ENCODE results near the gene ENAH. TPM values are rescaled to one million over a fixed set of nuclear protein-coding genes. Genes with fewer than 3 reads are reported as not detected.
"Not testable (repeated sequence)": the region's sequence is repeated elsewhere in the genome, so short reads cannot be mapped to it uniquely, and the experiment has no call there.

Gene ENAH
- total and polyA plus RNA-seq, 2 experiments from 2014 or later: 46.4 to 124 TPM

GRCh38 chr1:225631021-225631663 lies 21.8 kb downstream of the ENAH start:
- DNase-seq (ENCODE audit: low read depth in 1 of 2, low spot score in 1 of 2): peak in 1 of 2 donors; percentile 52
- H3K27me3 ChIP-seq: no peaks in the 10 kb centered on the region
- H3K4me3 ChIP-seq: no peak overlapping the region
- no peaks in the 10 kb centered on the region for H3K9me3 ChIP-seq (ENCODE audit: low read depth)
- H3K36me3 ChIP-seq: no peaks in the 10 kb centered on the region
- H3K4me1 ChIP-seq (ENCODE audit: low read depth): peaks cover 35% of the 10 kb centered on the region
- H3K27ac ChIP-seq: peak overlapping the region; percentile 10
- TF ChIP-seq CTCF (IDR thresholded peaks at IDR 0.05; ENCODE audit: low read depth, low read length): no peak

GRCh38 chr1:225629483-225629882 lies 23.4 kb downstream of the ENAH start:
- no peaks in the 10 kb centered on the region for H3K9me3 ChIP-seq (ENCODE audit: low read depth)
- TF ChIP-seq CTCF (IDR thresholded peaks at IDR 0.05; ENCODE audit: low read depth, low read length): no peak
- no peaks in the 10 kb centered on the region for H3K27me3 ChIP-seq
- no peak overlapping the region for H3K4me3 ChIP-seq
- no peak for DNase-seq (ENCODE audit: low read depth in 1 of 2, low spot score in 1 of 2)
- peak overlapping the region; percentile 96 for H3K27ac ChIP-seq
- no peaks in the 10 kb centered on the region for H3K36me3 ChIP-seq
- peaks cover 51% of the 10 kb centered on the region for H3K4me1 ChIP-seq (ENCODE audit: low read depth)

GRCh38 chr1:225628794-225629193 lies 24.1 kb downstream of the ENAH start:
- Histone ChIP-seq H3K4me1 (ENCODE audit: low read depth) (peaks cover 51% of the 10 kb centered on the region), H3K27ac (peak overlapping the region; percentile 96)
- not testable (repeated sequence) for H3K36me3 ChIP-seq; H3K4me3 ChIP-seq; H3K27me3 ChIP-seq; H3K9me3 ChIP-seq (ENCODE audit: low read depth); DNase-seq (ENCODE audit: low read depth in 1 of 2, low spot score in 1 of 2)

- no peaks in the 10 kb centered on the region for H3K36me3 ChIP-seq
- peak overlapping the region; percentile 96 for H3K27ac ChIP-seq
- DNase-seq (ENCODE audit: low read depth in 1 of 2, low spot score in 1 of 2): peak in 1 of 2 donors; percentile 60
- no peak overlapping the region for H3K4me3 ChIP-seq
- no peaks in the 10 kb centered on the region for H3K9me3 ChIP-seq (ENCODE audit: low read depth)
- H3K4me1 ChIP-seq (ENCODE audit: low read depth): peaks cover 51% of the 10 kb centered on the region
- no peaks in the 10 kb centered on the region for H3K27me3 ChIP-seq
- TF ChIP-seq CTCF (IDR thresholded peaks at IDR 0.05; ENCODE audit: low read depth, low read length): no peak
Measured at GRCh38 chr1:225627304-225627947, 25.5 kb downstream of the ENAH start.

- Histone ChIP-seq H3K4me1 (ENCODE audit: low read depth) (peaks cover 51% of the 10 kb centered on the region), H3K27ac (peak overlapping the region; percentile 96), H3K36me3 (no peaks in the 10 kb centered on the region), H3K27me3 (no peaks in the 10 kb centered on the region), H3K9me3 (ENCODE audit: low read depth) (no peaks in the 10 kb centered on the region), H3K4me3 (no peak overlapping the region)
- no peak for DNase-seq (ENCODE audit: low read depth in 1 of 2, low spot score in 1 of 2)
- TF ChIP-seq CTCF (IDR thresholded peaks at IDR 0.05; ENCODE audit: low read depth, low read length): no peak
Measured at GRCh38 chr1:225626698-225627097, 26.2 kb downstream of the ENAH start.

GRCh38 chr1:225617956-225618355 lies 35.0 kb downstream of the ENAH start:
- no peak for DNase-seq (ENCODE audit: low read depth in 1 of 2, low spot score in 1 of 2)
- H3K9me3 ChIP-seq (ENCODE audit: low read depth): no peaks in the 10 kb centered on the region
- no peaks in the 10 kb centered on the region for H3K27me3 ChIP-seq
- peak overlapping the region; percentile 65 for H3K27ac ChIP-seq
- H3K4me1 ChIP-seq (ENCODE audit: low read depth): peaks cover 11% of the 10 kb centered on the region
- H3K36me3 ChIP-seq: no peaks in the 10 kb centered on the region
- no peak for TF ChIP-seq CTCF (IDR thresholded peaks at IDR 0.05; ENCODE audit: low read depth, low read length)
- H3K4me3 ChIP-seq: no peak overlapping the region
